IMR-90 (cell line): Measurements from ENCODE around the gene TLCD2. TPM values are rescaled to one million over a fixed set of nuclear protein-coding genes. Genes with fewer than 3 reads are reported as not detected.

Experiments used
- ATAC-seq: fragments of 200-7000 bp; cut with Tn5 transposase; 2 replicates; pipeline ENCODE4 v1.9.1; 2020; ENCODE audit warnings: low read depth, mild to moderate bottlenecking, moderate library complexity
- BruUV-seq: library from RNA; stranded (reverse); fragments of 400-500 nt; replicated peaks from 2 replicates; lab custom pipeline; 2021; lab: Mats Ljungman, UMichigan
- CTCF ChIA-PET: fragments of 300-600 bp; formaldehyde crosslinking; extraction: SDS; loops from one replicate; lab custom pipeline; 2021; ENCODE audit warnings: antibody characterized with exemption; lab: Yijun Ruan, JAX
- POLR2A ChIA-PET: fragments of 300-600 bp; sonication (Branson Sonifier 250); formaldehyde crosslinking; loops from one replicate; lab custom pipeline; 2022; ENCODE audit warnings: antibody characterized with exemption; ENCODE audit not compliant: unreplicated experiment; lab: Charles Lee
- DNase-seq: peaks from one replicate; pipeline ENCODE4 v3.0.0; 2013
- H2AFZ ChIP-seq: replicated peaks from 2 replicates; pipeline ENCODE3; 2013; ENCODE audit warnings: low read length, mild to moderate bottlenecking; ENCODE audit not compliant: poor library complexity
- H2AK5ac ChIP-seq: 2 replicates; pipeline ENCODE4 v1.6.1; 2013; ENCODE audit warnings: low read depth, low read length, inconsistent platforms
- H2AK9ac ChIP-seq: replicated peaks from 2 replicates; pipeline ENCODE3; 2013; ENCODE audit warnings: mild to moderate bottlenecking, low read depth, low read length, moderate library complexity; ENCODE audit not compliant: poor library complexity
- H2BK120ac ChIP-seq: 2 replicates; pipeline ENCODE4 v1.6.1; 2013; ENCODE audit warnings: low read depth, low read length, inconsistent platforms
- H2BK15ac ChIP-seq: 3 replicates; pipeline ENCODE4 v1.6.1; 2013; ENCODE audit warnings: low read depth, low read length, inconsistent platforms
- H2BK20ac ChIP-seq: 2 replicates; pipeline ENCODE4 v1.6.1; 2013; ENCODE audit warnings: low read depth, mild to moderate bottlenecking, inconsistent platforms, low read length, moderate library complexity
- H2BK5ac ChIP-seq: 2 replicates; pipeline ENCODE4 v1.6.1; 2013; ENCODE audit warnings: mild to moderate bottlenecking, low read depth, low read length, inconsistent platforms; ENCODE audit not compliant: poor library complexity, severe bottlenecking
- H3K14ac ChIP-seq: replicated peaks from 2 replicates; pipeline ENCODE4 v1.6.1; 2013; ENCODE audit warnings: low read depth, low read length, inconsistent platforms
- H3K18ac ChIP-seq: 2 replicates; pipeline ENCODE4 v1.6.1; 2013; ENCODE audit warnings: low read depth, low read length, control low read depth
- H3K23ac ChIP-seq: 2 replicates; pipeline ENCODE4 v1.6.1; 2013; ENCODE audit warnings: low read depth, low read length, inconsistent platforms
- H3K27ac ChIP-seq: 2 replicates; pipeline ENCODE4 v1.5.1; 2013; ENCODE audit warnings: mild to moderate bottlenecking, control low read depth, low read length; ENCODE audit not compliant: insufficient read depth
- H3K27me3 ChIP-seq: 2 replicates; pipeline ENCODE4 v1.6.1; 2013; ENCODE audit warnings: low read length; ENCODE audit not compliant: control insufficient read depth, insufficient read depth
- H3K36me3 ChIP-seq: 2 replicates; pipeline ENCODE4 v1.6.1; 2013; ENCODE audit warnings: low read length, mixed read lengths; ENCODE audit not compliant: control insufficient read depth, insufficient read depth
- H3K4ac ChIP-seq: 2 replicates; pipeline ENCODE4 v1.6.1; 2013; ENCODE audit warnings: low read depth, low read length, inconsistent platforms
- H3K4me1 ChIP-seq: 2 replicates; pipeline ENCODE4 v1.6.1; 2013; ENCODE audit warnings: low read length, mixed read lengths; ENCODE audit not compliant: control insufficient read depth, insufficient read depth
- H3K4me2 ChIP-seq: 2 replicates; pipeline ENCODE4 v1.6.1; 2013; ENCODE audit warnings: low read depth, mild to moderate bottlenecking, control low read depth, low read length, moderate library complexity
- H3K4me3 ChIP-seq: 2 replicates; pipeline ENCODE4 v1.5.1; 2013; ENCODE audit warnings: low read depth, mild to moderate bottlenecking, control low read depth, low read length, moderate library complexity; ENCODE audit not compliant: insufficient read depth
- H3K56ac ChIP-seq: 2 replicates; pipeline ENCODE4 v1.6.1; 2013; ENCODE audit warnings: low read length, inconsistent platforms; ENCODE audit not compliant: insufficient read depth; ENCODE audit errors: extremely low read depth
- H3K79me1 ChIP-seq, 2 experiments: 2 replicates each; pipeline ENCODE4 v1.6.1; 2013; ENCODE audit warnings: low read length in 2 of 2, inconsistent platforms in 1 of 2, low read depth in 1 of 2
- H3K9ac ChIP-seq: 2 replicates; pipeline ENCODE4 v1.6.1; 2013; ENCODE audit warnings: low read depth, low read length, control low read depth
- H3K9me1 ChIP-seq: 2 replicates; pipeline ENCODE4 v1.6.1; 2013; ENCODE audit warnings: low read length, inconsistent platforms; ENCODE audit not compliant: insufficient read depth
- H3K9me3 ChIP-seq: 2 replicates; pipeline ENCODE4 v1.6.1; 2013; ENCODE audit warnings: low read length; ENCODE audit not compliant: control insufficient read depth, insufficient read depth
- H4K20me1 ChIP-seq: 2 replicates; pipeline ENCODE4 v1.6.1; 2013; ENCODE audit warnings: low read length, inconsistent platforms; ENCODE audit not compliant: insufficient read depth
- H4K5ac ChIP-seq: 2 replicates; pipeline ENCODE4 v1.6.1; 2013; ENCODE audit warnings: mild to moderate bottlenecking, low read depth, low read length, control low read depth
- H4K8ac ChIP-seq, 2 experiments: 2 replicates each; pipeline ENCODE4 v1.6.1; 2013; ENCODE audit warnings: low read depth in 2 of 2, low read length in 2 of 2, control low read depth in 1 of 2, inconsistent platforms in 1 of 2
- H4K91ac ChIP-seq: 2 replicates; pipeline ENCODE4 v1.6.1; 2013; ENCODE audit warnings: low read depth, low read length, inconsistent platforms; ENCODE audit not compliant: insufficient read depth
- BHLHE40 ChIP-seq: fragments of 150-350 bp; IDR thresholded peaks from 2 replicates; pipeline ENCODE4 v1.6.1; 2016; ENCODE audit warnings: mild to moderate bottlenecking, low read depth, low read length
- CEBPB ChIP-seq: IDR thresholded peaks from 2 replicates; pipeline ENCODE4 v1.6.1; 2012; ENCODE audit warnings: low read depth, low read length, improper control_type of control experiment
- CHD1 ChIP-seq: IDR thresholded peaks from 2 replicates; pipeline ENCODE4 v1.6.1; 2012; ENCODE audit warnings: low read depth, low read length, improper control_type of control experiment
- ELK1 ChIP-seq: fragments of 150-350 bp; IDR thresholded peaks from 2 replicates; pipeline ENCODE4 v1.6.1; 2016; ENCODE audit warnings: low read depth, mild to moderate bottlenecking, low read length, moderate library complexity, borderline replicate concordance
- FOS ChIP-seq: fragments of 150-350 bp; IDR thresholded peaks from 2 replicates; pipeline ENCODE4 v1.6.1; 2016; ENCODE audit warnings: low read depth, low read length
- MAFK ChIP-seq: IDR thresholded peaks from 2 replicates; pipeline ENCODE4 v1.6.1; 2012; ENCODE audit warnings: low read depth, low read length, improper control_type of control experiment
- MAZ ChIP-seq: IDR thresholded peaks from 2 replicates; pipeline ENCODE4 v1.6.1; 2012; ENCODE audit warnings: low read depth, mild to moderate bottlenecking, low read length, improper control_type of control experiment, moderate library complexity, borderline replicate concordance
- MXI1 ChIP-seq: IDR thresholded peaks from 2 replicates; pipeline ENCODE4 v1.6.1; 2012; ENCODE audit warnings: low read depth, mild to moderate bottlenecking, low read length, moderate library complexity, borderline replicate concordance
- POLR2A ChIP-seq: IDR thresholded peaks from 2 replicates; pipeline ENCODE4 v1.6.1; 2012; ENCODE audit warnings: mild to moderate bottlenecking, low read depth, low read length
- RAD21 ChIP-seq: IDR thresholded peaks from 2 replicates; pipeline ENCODE4 v1.6.1; 2012; ENCODE audit warnings: low read length, improper control_type of control experiment
- RCOR1 ChIP-seq: IDR thresholded peaks from 2 replicates; pipeline ENCODE4 v1.6.1; 2012; ENCODE audit warnings: mild to moderate bottlenecking, low read length, improper control_type of control experiment; ENCODE audit not compliant: insufficient replicate concordance
- RFX5 ChIP-seq: IDR thresholded peaks from 2 replicates; pipeline ENCODE4 v1.8.0; 2012; ENCODE audit warnings: low read depth, mild to moderate bottlenecking, low read length, moderate library complexity
- SMC3 ChIP-seq: fragments of 150-350 bp; IDR thresholded peaks from 2 replicates; pipeline ENCODE4 v1.6.1; 2016; ENCODE audit warnings: low read depth, mild to moderate bottlenecking, antibody characterized with exemption, low read length, moderate library complexity
- USF2 ChIP-seq: fragments of 150-350 bp; IDR thresholded peaks from 2 replicates; pipeline ENCODE4 v1.6.1; 2017; ENCODE audit warnings: mild to moderate bottlenecking, antibody characterized with exemption, low read length, low read depth
- WGBS, 2 experiments: methylation state at CpG; one replicate each; pipeline versions ENCODE4 v1.1.5 to v1.1.7; 2013; ENCODE audit warnings: missing lambda C conversion rate in 2 of 2; ENCODE audit not compliant: insufficient read length in 1 of 2; ENCODE audit errors: extremely low coverage in 2 of 2; 5-methylcytosine and 5-hydroxymethylcytosine counted together
- dilution Hi-C: fragments of 300-500 bp; cut with HindIII; formaldehyde crosslinking; loops from one replicate; pipeline ENCODE4 v1.14.3; 2018; ENCODE audit warnings: low sequenced_read_pairs; ENCODE audit not compliant: unreplicated experiment
- in situ Hi-C: fragments of 300-500 bp; cut with MboI; formaldehyde crosslinking; loops from 3 replicates; pipeline ENCODE4 v1.14.3; 2019; ENCODE audit warnings: low sequenced_read_pairs, inconsistent platforms, mixed read lengths
- intact Hi-C: fragments of 100-400 bp; cut with micrococcal nuclease; formaldehyde crosslinking; loops from 2 replicates; pipeline ENCODE4 v1.10.0; 2022
- polyA plus RNA-seq, 3 experiments: library from polyadenylated mRNA; depleted of rRNA; stranded (reverse); fragments of >200 nt; gene quantifications; 2 replicates each; pipeline ENCODE4 v1.2.3, GENCODE V29; 2012; ENCODE audit warnings: low replicate concordance in 1 of 3
- total RNA-seq: library from RNA; depleted of rRNA; stranded (reverse); fragments of >200 nt; gene quantifications from 2 replicates; pipeline ENCODE4 v1.2.3, GENCODE V29; 2012

TLCD2 gene
- total and polyA plus RNA-seq, 2 of the 4 experiments (the other 2 are of a cell fraction), result 0.72 to 1.2 TPM

DNA sequence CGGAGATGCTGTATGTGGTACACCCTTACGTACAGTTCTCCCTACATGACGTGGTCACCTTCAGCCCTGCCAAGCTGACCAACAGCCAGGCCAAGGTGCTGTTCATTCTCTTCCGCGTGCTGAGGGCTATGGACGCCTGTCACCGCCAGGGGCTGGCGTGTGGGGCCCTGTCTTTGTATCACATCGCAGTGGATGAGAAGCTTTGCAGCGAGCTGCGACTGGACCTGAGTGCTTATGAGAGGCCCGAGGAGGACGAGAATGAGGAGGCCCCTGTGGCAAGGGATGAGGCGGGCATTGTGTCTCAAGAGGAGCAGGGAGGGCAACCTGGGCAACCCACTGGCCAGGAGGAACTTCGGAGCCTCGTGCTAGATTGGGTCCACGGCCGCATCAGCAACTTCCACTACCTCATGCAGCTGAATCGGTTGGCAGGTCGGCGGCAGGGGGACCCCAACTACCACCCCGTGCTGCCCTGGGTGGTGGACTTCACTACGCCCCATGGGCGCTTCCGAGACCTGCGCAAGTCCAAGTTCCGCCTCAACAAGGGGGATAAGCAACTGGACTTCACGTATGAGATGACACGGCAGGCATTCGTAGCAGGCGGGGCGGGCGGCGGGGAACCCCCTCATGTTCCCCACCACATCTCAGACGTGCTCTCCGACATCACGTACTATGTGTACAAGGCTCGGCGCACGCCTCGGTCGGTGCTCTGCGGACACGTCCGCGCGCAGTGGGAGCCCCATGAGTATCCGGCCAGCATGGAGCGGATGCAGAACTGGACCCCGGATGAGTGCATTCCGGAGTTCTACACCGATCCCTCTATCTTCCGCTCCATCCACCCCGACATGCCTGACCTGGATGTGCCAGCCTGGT, 15.7 kb upstream of the TLCD2 start:
- Histone ChIP-seq H4K8ac (peak overlapping the region in 1 of 2 experiments; percentile 60; a peak in 1 of 4 replicates), H3K9me1 (peaks cover 11% of the 10 kb centered on the region), H4K20me1 (no peaks in the 10 kb centered on the region), H4K5ac (no peak overlapping the region), H2AK5ac (peak overlapping the region; percentile 91; the same call in 1 of the 2 replicates), H2AK9ac (peak overlapping the region; percentile 98), H3K9me3 (no peaks in the 10 kb centered on the region), H2BK5ac (no peak overlapping the region), H3K4me1 (peaks cover 11% of the 10 kb centered on the region), H3K36me3 (peaks cover 27% of the 10 kb centered on the region; the same call in 1 of the 2 replicates), H3K79me1 (peaks cover 10 to 24% of the 10 kb centered on the region in 2 experiments), H3K27ac (no peak overlapping the region), H3K4ac (no peak overlapping the region), H4K91ac (no peak overlapping the region), H2AFZ (peak overlapping the region; percentile 98), H2BK20ac (no peak overlapping the region), H3K56ac (no peak overlapping the region), H3K14ac (no peak overlapping the region), H3K23ac (no peak overlapping the region), H3K4me2 (no peak overlapping the region; the same call in 1 of the 2 replicates), H3K4me3 (no peak overlapping the region), H3K18ac (no peak overlapping the region), H2BK120ac (no peak overlapping the region), H2BK15ac (no peak overlapping the region), H3K9ac (no peak overlapping the region), H3K27me3 (no peaks in the 10 kb centered on the region)
- ChIA-PET POLR2A (no interaction called here), CTCF (interaction anchor here (1.2 kb wide), 1 partner anchor 335 kb away, joined by 3 read pairs; no protein-coding TSS in a partner anchor)
- dilution Hi-C loops, result no loop called here
- ATAC-seq, result no peak
- WGBS, 2 experiments, result 95% methylated on average over 33 of the region's 54 CpGs; no CpG with 5 or more reads in 1 of the 2 experiments
- DNase-seq, result no peak
- in situ Hi-C loops, result no loop called here
- intact Hi-C loops, result no loop called here
- BruUV-seq, result TSS peak; percentile 29
- no peak for TF ChIP-seq MXI1
- no peak for TF ChIP-seq POLR2A
- TF ChIP-seq CEBPB, result no peak
- no peak for TF ChIP-seq RCOR1
- no peak for TF ChIP-seq FOS
- no peak for TF ChIP-seq MAZ
- no peak for TF ChIP-seq RFX5
- TF ChIP-seq ELK1, result no peak
- no peak for TF ChIP-seq CHD1
- TF ChIP-seq BHLHE40, result no peak
- no peak for TF ChIP-seq RAD21
- no peak for TF ChIP-seq MAFK
- no peak for TF ChIP-seq USF2
- no peak for TF ChIP-seq SMC3
